Cardiac septum (tissue), 1 donor: ENCODE measurements around the gene BCAS3. TPM values are rescaled to one million over a fixed set of nuclear protein-coding genes. Genes with fewer than 3 reads are reported as not detected.

Source experiments
- DNase-seq: peaks from one replicate; pipeline ENCODE4 v3.0.0-alpha.2; 2020; ENCODE audit warnings: low spot score
- intact Hi-C: fragments of 100-400 bp; cut with DNase I; formaldehyde crosslinking; loops from one replicate; pipeline ENCODE4 v1.14.0; 2022
- long read RNA-seq: library from polyadenylated mRNA; unstranded; transcript quantifications from one replicate; pipeline ENCODE4 v2.0.0, GENCODE V29; 2021
- total RNA-seq: library from RNA; stranded (reverse); fragmentation: NEBNext Ultra II Directional; extraction: Animal tissue kit (Norgen Biotek cat#: 25700); gene quantifications from one replicate; pipeline ENCODE4 v1.2.1, GENCODE V29; 2021
- donor health status: DM: no; HTN: no; CAD: no.

The BCAS3 gene
- total RNA-seq, result 14.8 TPM
- long read RNA-seq, full-length matches to known transcripts, result 1 of 12 reads
- long read RNA-seq, partial matches to known transcripts, result 3 of 12 reads
- long read RNA-seq, other reads (novel, unspliced or antisense), result 8 of 12 reads

- DNase-seq, result peak; percentile 100
- intact Hi-C loops, result loop anchor here (5.0 kb wide), 1 partner anchor 75 kb away; the partner anchor contains the start of gene PPM1D
These were observed at the start of gene BCAS3 for GRCh38 chr17:60677308-60678117. Gene BCAS3, plus strand, starts transcription at chr17:60677851.

GRCh38 chr17:60628252-60628889, 49.3 kb upstream of the BCAS3 start:
- no peak for DNase-seq
- intact Hi-C loops, result no loop called here

- DNase-seq, result no peak
- intact Hi-C loops, result no loop called here
These were observed 48.5 kb upstream of the BCAS3 start for GRCh38 chr17:60629120-60629519.

- no peak for DNase-seq
- intact Hi-C loops, result loop anchor here (10.0 kb wide), 1 partner anchor 166 kb away; no protein-coding TSS in a partner anchor
These were observed 47.3 kb upstream of the BCAS3 start for GRCh38 chr17:60630352-60630751.

- DNase-seq, result no peak
- intact Hi-C loops, result loop anchor here (10.0 kb wide), 1 partner anchor 166 kb away; no protein-coding TSS in a partner anchor
These were observed 46.5 kb upstream of the BCAS3 start for GRCh38 chr17:60631119-60631518.

GRCh38 chr17:60637683-60638082, 40.0 kb upstream of the BCAS3 start:
- intact Hi-C loops, result loop anchor here (5.0 to 10.0 kb wide), 2 partner anchors 60 to 173 kb away; no protein-coding TSS in a partner anchor
- no peak for DNase-seq

- intact Hi-C loops, result loop anchor here (5.0 to 10.0 kb wide), 2 partner anchors 62 to 174 kb away; no protein-coding TSS in a partner anchor
- no peak for DNase-seq
These were observed 38.7 kb upstream of the BCAS3 start for GRCh38 chr17:60639019-60639330.

- intact Hi-C loops, result no loop called here
- no peak for DNase-seq
These were observed 37.1 kb upstream of the BCAS3 start for GRCh38 chr17:60640503-60640902.

- intact Hi-C loops, result no loop called here
- no peak for DNase-seq
These were observed 36.5 kb upstream of the BCAS3 start for GRCh38 chr17:60641126-60641525.

- intact Hi-C loops, result no loop called here
These were observed 35.8 kb upstream of the BCAS3 start for GRCh38 chr17:60641810-60642220.

GRCh38 chr17:60645918-60646523, 31.6 kb upstream of the BCAS3 start:
- no peak for DNase-seq
- intact Hi-C loops, result no loop called here

More at GRCh38 chr17:60641810-60642220, 35.8 kb upstream of the BCAS3 start:
- no peak for DNase-seq

- DNase-seq, result no peak
- intact Hi-C loops, result no loop called here
These were observed 30.9 kb upstream of the BCAS3 start for GRCh38 chr17:60646701-60647100.

- DNase-seq, result no peak
- intact Hi-C loops, result no loop called here
These were observed 29.9 kb upstream of the BCAS3 start for GRCh38 chr17:60647705-60648104.

GRCh38 chr17:60652454-60653247, 25.0 kb upstream of the BCAS3 start:
- intact Hi-C loops, result no loop called here
- DNase-seq, result no peak

- intact Hi-C loops, result no loop called here
- DNase-seq, result no peak
These were observed 24.1 kb upstream of the BCAS3 start for GRCh38 chr17:60653569-60653968.

GRCh38 chr17:60656499-60656898, 21.2 kb upstream of the BCAS3 start:
- no peak for DNase-seq
- intact Hi-C loops, result no loop called here

- intact Hi-C loops, result no loop called here
- no peak for DNase-seq
These were observed 18.5 kb upstream of the BCAS3 start for GRCh38 chr17:60659156-60659555.

GRCh38 chr17:60661489-60661888, 16.2 kb upstream of the BCAS3 start:
- DNase-seq, result no peak
- intact Hi-C loops, result no loop called here

GRCh38 chr17:60664022-60664421, 13.6 kb upstream of the BCAS3 start:
- DNase-seq, result no peak
- intact Hi-C loops, result no loop called here
